Choroid plexus epithelial cell (primary cell): ENCODE results near the gene SYN1.

Experiments
- DNase-seq: peaks from one replicate; pipeline ENCODE4 v3.0.0-alpha.2; 2010; ENCODE audit warnings: low read depth
- H3K4me3 ChIP-seq: 2 replicates; pipeline ENCODE4 v1.5.1; 2011; ENCODE audit warnings: low read depth, mild to moderate bottlenecking, control low read depth, low read length, moderate library complexity
- CTCF ChIP-seq: conservative IDR thresholded peaks from 2 replicates; pipeline ENCODE4 v1.5.1; 2011; ENCODE audit warnings: low read depth, mild to moderate bottlenecking, control low read depth, inconsistent platforms, low read length, moderate library complexity

SYN1 gene

GRCh38 chrX:47625365-47625764 lies 5.7 kb upstream of the SYN1 start:
- H3K4me3 ChIP-seq, result no peak overlapping the region
- DNase-seq, result no peak
- no peak for TF ChIP-seq CTCF

- peak; percentile 85 for DNase-seq
- TF ChIP-seq CTCF, result no peak
- H3K4me3 ChIP-seq, result peak overlapping the region; percentile 51
Observed at GRCh38 chrX:47623540-47624027, 3.9 kb upstream of the SYN1 start.

- no peak overlapping the region for H3K4me3 ChIP-seq
- no peak for DNase-seq
- TF ChIP-seq CTCF, result no peak
Observed at GRCh38 chrX:47621851-47622250, 2.2 kb upstream of the SYN1 start.

GRCh38 chrX:47620303-47620685 lies 637 bp upstream of the SYN1 start:
- no peak overlapping the region for H3K4me3 ChIP-seq
- no peak for DNase-seq
- TF ChIP-seq CTCF, result no peak

DNA sequence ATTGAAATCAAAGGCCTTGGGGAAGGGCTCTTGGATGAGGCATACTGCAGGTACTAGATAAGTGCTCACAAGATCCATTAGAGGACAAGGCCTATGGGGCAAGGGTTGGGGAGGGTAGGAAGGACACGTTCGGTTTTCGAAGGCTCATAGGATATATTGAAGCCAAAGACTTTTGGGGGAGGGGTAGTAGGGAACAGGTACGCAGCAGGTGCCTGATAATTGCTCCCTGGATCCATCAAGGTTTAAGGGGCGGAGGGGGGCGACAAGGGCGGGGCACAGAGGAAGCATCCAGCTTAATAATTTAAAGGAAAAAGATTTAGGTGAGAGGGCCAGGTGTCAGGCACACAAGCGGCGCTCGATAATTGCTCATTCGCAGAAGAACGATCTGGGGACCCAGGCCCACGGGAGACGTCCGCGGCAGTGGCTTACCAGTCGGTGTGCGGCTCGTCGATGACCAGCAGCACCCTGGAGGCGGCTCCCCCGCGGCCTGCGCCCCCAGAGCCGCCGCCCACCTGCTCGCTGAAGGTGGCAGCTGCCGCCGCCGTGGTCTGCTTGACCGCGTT lies 653 bp downstream of the SYN1 start:
- no peak for TF ChIP-seq CTCF
- H3K4me3 ChIP-seq, result no peak overlapping the region
- no peak for DNase-seq

GRCh38 chrX:47614618-47615017 lies 5.0 kb downstream of the SYN1 start:
- no peak for DNase-seq
- H3K4me3 ChIP-seq, result no peak overlapping the region
- TF ChIP-seq CTCF, result no peak

GRCh38 chrX:47613082-47613481 lies 6.6 kb downstream of the SYN1 start:
- no peak overlapping the region for H3K4me3 ChIP-seq
- no peak for TF ChIP-seq CTCF
- DNase-seq, result no peak
